Effector memory CD4-positive, alpha-beta T cell (primary cell): Measurements from ENCODE around the gene UBL7.
A peak's percentile ranks its signal among the peaks of the same experiment; 100 is the strongest.
"Not testable (repeated sequence)": the region's sequence is repeated elsewhere in the genome, so short reads cannot be mapped to it uniquely, and the experiment has no call there.

Experiments used
- DNase-seq, 3 donors: peaks; one replicate each; pipeline ENCODE4 v3.0.0-alpha.2; 2020
- H3K27ac ChIP-seq: 2 replicates; pipeline ENCODE4 v1.7.0; 2013; ENCODE audit warnings: mild to moderate bottlenecking, low read length, moderate library complexity; ENCODE audit not compliant: insufficient read depth, poor library complexity, severe bottlenecking
- H3K27me3 ChIP-seq: replicated peaks from 2 replicates; pipeline ENCODE4 v1.7.0; 2013; ENCODE audit warnings: mild to moderate bottlenecking, low read length; ENCODE audit not compliant: insufficient read depth, control insufficient read depth, poor library complexity, severe bottlenecking
- H3K36me3 ChIP-seq: 2 replicates; pipeline ENCODE4 v1.7.0; 2013; ENCODE audit warnings: mild to moderate bottlenecking, low read length, moderate library complexity; ENCODE audit not compliant: control insufficient read depth, insufficient read depth
- H3K4me1 ChIP-seq: 2 replicates; pipeline ENCODE4 v1.7.0; 2013; ENCODE audit warnings: low read length, mild to moderate bottlenecking; ENCODE audit not compliant: control insufficient read depth, insufficient read depth, poor library complexity, severe bottlenecking
- H3K4me3 ChIP-seq: 2 replicates; pipeline ENCODE4 v1.7.0; 2013; ENCODE audit warnings: low read length, low read depth, mild to moderate bottlenecking; ENCODE audit not compliant: insufficient read depth, poor library complexity, severe bottlenecking
- H3K9me3 ChIP-seq: 2 replicates; pipeline ENCODE4 v1.7.0; 2013; ENCODE audit warnings: mild to moderate bottlenecking, low read length, moderate library complexity; ENCODE audit not compliant: control insufficient read depth

UBL7 gene

GRCh38 chr15:74464897-74465296 is 3.9 kb upstream of the UBL7 start:
- no peak overlapping the region for H3K27ac ChIP-seq
- no peaks in the 10 kb centered on the region for H3K36me3 ChIP-seq
- no peak for DNase-seq

GRCh38 chr15:74464216-74464615 is 3.3 kb upstream of the UBL7 start:
- H3K36me3 ChIP-seq, result no peaks in the 10 kb centered on the region
- no peak for DNase-seq
- H3K9me3 ChIP-seq, result no peaks in the 10 kb centered on the region
- H3K4me1 ChIP-seq, result peaks cover 5% of the 10 kb centered on the region
- no peak overlapping the region for H3K4me3 ChIP-seq
- H3K27me3 ChIP-seq, result no peaks in the 10 kb centered on the region
- no peak overlapping the region for H3K27ac ChIP-seq

More at GRCh38 chr15:74464897-74465296, 3.9 kb upstream of the UBL7 start:
- Histone ChIP-seq H3K9me3 (no peaks in the 10 kb centered on the region), H3K4me3 (no peak overlapping the region), H3K4me1 (peaks cover 5% of the 10 kb centered on the region), H3K27me3 (no peaks in the 10 kb centered on the region)

- H3K27me3 ChIP-seq, result no peaks in the 10 kb centered on the region
- H3K27ac ChIP-seq, result no peak overlapping the region
These were observed 2.7 kb upstream of the UBL7 start for GRCh38 chr15:74463634-74464033.

GRCh38 chr15:74461847-74462511 is 1.0 kb upstream of the UBL7 start:
- H3K36me3 ChIP-seq, result peaks cover 7% of the 10 kb centered on the region
- peaks cover 5% of the 10 kb centered on the region for H3K4me1 ChIP-seq
- no peaks in the 10 kb centered on the region for H3K9me3 ChIP-seq
- peak overlapping the region; percentile 95 for H3K4me3 ChIP-seq
- H3K27me3 ChIP-seq, result no peaks in the 10 kb centered on the region
- no peak overlapping the region for H3K27ac ChIP-seq
- no peak for DNase-seq

More at GRCh38 chr15:74463634-74464033, 2.7 kb upstream of the UBL7 start:
- no peaks in the 10 kb centered on the region for H3K36me3 ChIP-seq
- no peak overlapping the region for H3K4me3 ChIP-seq
- peaks cover 5% of the 10 kb centered on the region for H3K4me1 ChIP-seq
- no peak for DNase-seq
- H3K9me3 ChIP-seq, result no peaks in the 10 kb centered on the region

- no peaks in the 10 kb centered on the region for H3K27me3 ChIP-seq
- no peak for DNase-seq
- peak overlapping the region; percentile 74 for H3K27ac ChIP-seq
- H3K4me1 ChIP-seq, result peaks cover 5% of the 10 kb centered on the region
- no peaks in the 10 kb centered on the region for H3K9me3 ChIP-seq
- H3K36me3 ChIP-seq, result peaks cover 13% of the 10 kb centered on the region
- H3K4me3 ChIP-seq, result peak overlapping the region; percentile 95
These were observed 662 bp downstream of the UBL7 start for GRCh38 chr15:74460298-74460697.

- H3K9me3 ChIP-seq, H3K27ac ChIP-seq, H3K4me1 ChIP-seq, DNase-seq, H3K27me3 ChIP-seq, H3K4me3 ChIP-seq: not testable (repeated sequence)
- H3K36me3 ChIP-seq, result peaks cover 18% of the 10 kb centered on the region
These were observed 1.2 kb downstream of the UBL7 start for GRCh38 chr15:74459798-74460197.

- Histone ChIP-seq H3K9me3 (no peaks in the 10 kb centered on the region), H3K36me3 (peaks cover 20% of the 10 kb centered on the region), H3K27me3 (no peaks in the 10 kb centered on the region), H3K27ac (no peak overlapping the region), H3K4me1 (peaks cover 5% of the 10 kb centered on the region), H3K4me3 (no peak overlapping the region)
- DNase-seq, result no peak
These were observed 2.5 kb downstream of the UBL7 start for GRCh38 chr15:74458473-74458872.

GRCh38 chr15:74457036-74457435 is 3.9 kb downstream of the UBL7 start:
- not testable (repeated sequence) for DNase-seq, H3K4me3 ChIP-seq, H3K4me1 ChIP-seq, H3K27me3 ChIP-seq, H3K27ac ChIP-seq, H3K9me3 ChIP-seq
- peaks cover 31% of the 10 kb centered on the region for H3K36me3 ChIP-seq

GRCh38 chr15:74454764-74455500 is 6.0 kb downstream of the UBL7 start:
- Histone ChIP-seq H3K27me3 (no peaks in the 10 kb centered on the region), H3K9me3 (no peaks in the 10 kb centered on the region), H3K27ac (no peak overlapping the region), H3K4me3 (no peak overlapping the region), H3K4me1 (no peaks in the 10 kb centered on the region), H3K36me3 (peaks cover 52% of the 10 kb centered on the region)
- DNase-seq, result no peak
